ENCODE data around the gene SETD2. TPM values are rescaled to one million over a fixed set of nuclear protein-coding genes. Genes with fewer than 3 reads are reported as not detected.

Gene SETD2
- total RNA-seq, 1 donor from 2014 or later, result 26.4 TPM

DNA sequence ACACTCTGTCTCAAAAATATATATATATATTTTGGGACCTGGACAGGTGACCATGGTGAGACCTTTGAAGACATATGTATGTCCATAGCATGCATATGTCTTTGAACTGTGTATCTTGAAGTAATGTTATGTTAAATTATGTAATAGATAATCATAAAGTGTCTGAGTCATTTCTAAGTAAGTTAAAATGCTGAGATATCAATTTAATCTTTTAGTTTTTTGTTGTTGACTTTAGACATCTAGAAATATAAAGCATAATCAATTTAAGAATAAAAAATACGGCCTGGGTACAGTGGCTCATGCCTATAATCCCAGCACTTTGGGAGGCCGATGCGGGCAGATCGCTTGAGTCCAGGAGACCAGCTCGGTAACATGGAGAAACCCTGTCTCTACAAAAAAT, 12.7 kb upstream of the SETD2 start:
- Histone ChIP-seq H3K9me3 (replicated peaks) (no peaks in the 10 kb centered on the region), H3K27me3 (ENCODE audit: low read depth) (no peaks in the 10 kb centered on the region), H3K36me3 (peaks cover 15% of the 10 kb centered on the region), H3K27ac (replicated peaks) (no peak overlapping the region), H3K4me1 (no peaks in the 10 kb centered on the region), H3K4me3 (no peak overlapping the region)
- intact Hi-C loops (cut with micrococcal nuclease), result no loop called here
- TF ChIP-seq CTCF (IDR thresholded peaks at IDR 0.05; ENCODE audit: borderline replicate concordance), result no peak
- no peak for DNase-seq

GRCh38 chr3:47163169-47164006, 525 bp downstream of the SETD2 start:
- no peaks in the 10 kb centered on the region for H3K27me3 ChIP-seq (ENCODE audit: low read depth)
- H3K36me3 ChIP-seq, result no peaks in the 10 kb centered on the region
- peaks cover 78% of the 10 kb centered on the region for H3K4me1 ChIP-seq
- H3K27ac ChIP-seq (replicated peaks), result peak overlapping the region; percentile 96
- peak; percentile 48 for DNase-seq
- intact Hi-C loops (cut with micrococcal nuclease), result no loop called here
- no peaks in the 10 kb centered on the region for H3K9me3 ChIP-seq (replicated peaks)
- peak overlapping the region; percentile 94 for H3K4me3 ChIP-seq
- TF ChIP-seq CTCF (IDR thresholded peaks at IDR 0.05; ENCODE audit: borderline replicate concordance), result no peak

- intact Hi-C loops (cut with micrococcal nuclease), result no loop called here
- peak overlapping the region; percentile 96 for H3K27ac ChIP-seq (replicated peaks)
- TF ChIP-seq CTCF (IDR thresholded peaks at IDR 0.05; ENCODE audit: borderline replicate concordance), result no peak
These were observed 1.2 kb downstream of the SETD2 start for GRCh38 chr3:47162697-47163168.

GRCh38 chr3:47161983-47162696, 1.8 kb downstream of the SETD2 start:
- peak overlapping the region; percentile 96 for H3K27ac ChIP-seq (replicated peaks)
- no peak for TF ChIP-seq CTCF (IDR thresholded peaks at IDR 0.05; ENCODE audit: borderline replicate concordance)

More at GRCh38 chr3:47162697-47163168, 1.2 kb downstream of the SETD2 start:
- Histone ChIP-seq H3K36me3 (no peaks in the 10 kb centered on the region), H3K27me3 (ENCODE audit: low read depth) (no peaks in the 10 kb centered on the region), H3K9me3 (replicated peaks) (no peaks in the 10 kb centered on the region), H3K4me3 (peak overlapping the region; percentile 94), H3K4me1 (peaks cover 85% of the 10 kb centered on the region)
- no peak for DNase-seq

GRCh38 chr3:47159820-47160219, 4.1 kb downstream of the SETD2 start:
- H3K27me3 ChIP-seq (ENCODE audit: low read depth), result no peaks in the 10 kb centered on the region
- no peak overlapping the region for H3K27ac ChIP-seq (replicated peaks)
- no peak for TF ChIP-seq CTCF (IDR thresholded peaks at IDR 0.05; ENCODE audit: borderline replicate concordance)
- peaks cover 93% of the 10 kb centered on the region for H3K4me1 ChIP-seq
- no peak for DNase-seq
- intact Hi-C loops (cut with micrococcal nuclease), result no loop called here
- no peak overlapping the region for H3K4me3 ChIP-seq
- no peaks in the 10 kb centered on the region for H3K9me3 ChIP-seq (replicated peaks)
- H3K36me3 ChIP-seq, result no peaks in the 10 kb centered on the region

More at GRCh38 chr3:47161983-47162696, 1.8 kb downstream of the SETD2 start:
- H3K9me3 ChIP-seq (replicated peaks), result no peaks in the 10 kb centered on the region
- peaks cover 91% of the 10 kb centered on the region for H3K4me1 ChIP-seq
- peak overlapping the region; percentile 94 for H3K4me3 ChIP-seq
- H3K27me3 ChIP-seq (ENCODE audit: low read depth), result no peaks in the 10 kb centered on the region
- no peaks in the 10 kb centered on the region for H3K36me3 ChIP-seq
- intact Hi-C loops (cut with micrococcal nuclease), result no loop called here
- DNase-seq, result no peak

Measured in left ventricle myocardium inferior (tissue), 1 donor.